GM12878 (cell line): ENCODE results near the gene NIP7. TPM values are rescaled to one million over a fixed set of nuclear protein-coding genes. Genes with fewer than 3 reads are reported as not detected.

Experiments used
- ATAC-seq: fragments of 200-7000 bp; cut with Tn5 transposase; 3 replicates; pipeline ENCODE4 v1.9.1; 2020; ENCODE audit warnings: mild to moderate bottlenecking, moderate library complexity
- BruUV-seq: library from RNA; stranded (reverse); fragments of 400-500 nt; replicated peaks from 2 replicates; lab custom pipeline; 2021; lab: Mats Ljungman, UMichigan
- CTCF ChIA-PET: fragments of 300-600 bp; sonication (Branson Sonifier 250); formaldehyde crosslinking; extraction: SDS; loops from one replicate; lab custom pipeline; 2021; ENCODE audit warnings: inconsistent platforms; lab: Yijun Ruan, JAX
- POLR2A ChIA-PET: fragments of 350-600 bp; formaldehyde crosslinking; extraction: SDS; loops from one replicate; lab custom pipeline; 2021; ENCODE audit warnings: inconsistent platforms; lab: Charles Lee
- RAD21 ChIA-PET: fragments of 300-600 bp; sonication (Branson Sonifier 250); formaldehyde crosslinking; loops from one replicate; lab custom pipeline; 2023; ENCODE audit warnings: antibody characterized with exemption; ENCODE audit not compliant: unreplicated experiment; lab: Charles Lee
- SMC1A ChIA-PET: fragments of 300-600 bp; sonication (Branson Sonifier 250); formaldehyde crosslinking; loops from one replicate; lab custom pipeline; 2023; ENCODE audit not compliant: unreplicated experiment, uncharacterized antibody; lab: Charles Lee
- DNase-seq: peaks from one replicate; pipeline ENCODE4 v3.0.0-alpha.2; 2011; ENCODE audit warnings: low read depth, low spot score
- FAIRE-seq: peaks from 3 replicates; lab custom pipeline; 2011; peaks lifted over from hg19 to GRCh38; lab: Jason Lieb, UNC
- H2AFZ ChIP-seq: 2 replicates; pipeline ENCODE4 v1.6.0; 2011; ENCODE audit warnings: low read depth, low read length, control low read depth; ENCODE audit not compliant: control insufficient read depth
- H3K27ac ChIP-seq: 2 replicates; pipeline ENCODE4 v1.5.1; 2011; ENCODE audit warnings: control low read depth; ENCODE audit not compliant: control insufficient read depth, insufficient read depth
- H3K27me3 ChIP-seq, 2 experiments: replicated peaks in 1 of 2; 2 replicates each; pipeline versions ENCODE4 v1.6.0 to v1.6.1; 2011; ENCODE audit warnings: low read length in 1 of 2; ENCODE audit not compliant: control insufficient read depth in 2 of 2, insufficient read depth in 2 of 2
- H3K36me3 ChIP-seq, 2 experiments: 2 replicates each; pipeline ENCODE4 v1.5.1; 2011; ENCODE audit warnings: low read length in 1 of 2; ENCODE audit not compliant: control insufficient read depth in 2 of 2, insufficient read depth in 2 of 2
- H3K4me1 ChIP-seq: 2 replicates; pipeline ENCODE4 v1.6.1; 2011; ENCODE audit warnings: mild to moderate bottlenecking, low read length, moderate library complexity, mixed read lengths; ENCODE audit not compliant: control insufficient read depth, insufficient read depth
- H3K4me2 ChIP-seq: 2 replicates; pipeline ENCODE4 v1.6.0; 2011; ENCODE audit warnings: control low read depth; ENCODE audit not compliant: control insufficient read depth, insufficient read depth
- H3K4me3 ChIP-seq: fragments of 200-600 bp; sonication (generic); 2 replicates; pipeline ENCODE4 v1.5.1; 2016
- H3K79me2 ChIP-seq: 2 replicates; pipeline ENCODE4 v1.6.0; 2011; ENCODE audit warnings: low read length; ENCODE audit not compliant: control insufficient read depth, insufficient read depth
- H3K9ac ChIP-seq: 2 replicates; pipeline ENCODE4 v1.8.0; 2011; ENCODE audit warnings: low read length, control low read depth, mixed read lengths; ENCODE audit not compliant: control insufficient read depth, insufficient read depth
- H3K9me3 ChIP-seq: replicated peaks from 3 replicates; pipeline ENCODE4 v1.5.1; 2011; ENCODE audit warnings: mild to moderate bottlenecking, low read length; ENCODE audit not compliant: control insufficient read depth, insufficient read depth
- H4K20me1 ChIP-seq: 2 replicates; pipeline ENCODE4 v1.6.0; 2011; ENCODE audit not compliant: control insufficient read depth, insufficient read depth
- CHD1 ChIP-seq: IDR thresholded peaks from 2 replicates; pipeline ENCODE4 v1.6.1; 2012; ENCODE audit warnings: low read depth, low read length, improper control_type of control experiment
- HDAC6 ChIP-seq: fragments of 200-600 bp; sonication (generic); IDR thresholded peaks from one replicate; pipeline ENCODE4 v1.8.0; 2017; ENCODE audit warnings: antibody characterized with exemption; ENCODE audit not compliant: unreplicated experiment
- HDGF ChIP-seq: fragments of 450-650 bp; IDR thresholded peaks from 2 replicates; pipeline ENCODE4 v1.6.1; 2016; ENCODE audit warnings: antibody characterized with exemption
- LARP7 ChIP-seq: fragments of 450-650 bp; IDR thresholded peaks from 2 replicates; pipeline ENCODE4 v1.6.1; 2017; ENCODE audit warnings: mild to moderate bottlenecking
- MYC ChIP-seq: IDR thresholded peaks from 2 replicates; pipeline ENCODE4 v1.6.1; 2011; ENCODE audit warnings: mild to moderate bottlenecking, low read length, moderate library complexity, inconsistent platforms; ENCODE audit not compliant: insufficient read depth, insufficient replicate concordance, insufficient read length, severe bottlenecking
- NFXL1 ChIP-seq: fragments of 450-650 bp; IDR thresholded peaks from 2 replicates; pipeline ENCODE4 v1.6.1; 2017; ENCODE audit warnings: antibody characterized with exemption, mild to moderate bottlenecking, borderline replicate concordance
- NR2F1 ChIP-seq: fragments of 450-650 bp; conservative IDR thresholded peaks from 2 replicates; pipeline ENCODE4 v1.6.1; 2017; ENCODE audit warnings: mild to moderate bottlenecking
- RBBP5 ChIP-seq: fragments of 200-600 bp; sonication (generic); conservative IDR thresholded peaks from 2 replicates; pipeline ENCODE4 v1.6.1; 2016
- SMAD1 ChIP-seq: fragments of 450-650 bp; IDR thresholded peaks from 2 replicates; pipeline ENCODE4 v1.6.1; 2018; ENCODE audit warnings: mild to moderate bottlenecking, low read depth; ENCODE audit not compliant: partially characterized antibody
- SRF ChIP-seq, 2 experiments: IDR thresholded peaks; 2 replicates each; pipeline ENCODE4 v1.6.1; 2011; ENCODE audit warnings: low read depth in 2 of 2, low read length in 2 of 2, mild to moderate bottlenecking in 1 of 2, moderate library complexity in 1 of 2
- WGBS: methylation state at CpG from one replicate; pipeline ENCODE4 v1.1.6; 2016; ENCODE audit warnings: low lambda C conversion rate; ENCODE audit not compliant: insufficient replicate concordance, insufficient coverage; ENCODE audit errors: missing lambda C conversion rate; 5-methylcytosine and 5-hydroxymethylcytosine counted together
- in situ Hi-C: fragments of 300-500 bp; cut with MboI; formaldehyde crosslinking; loops from 9 replicates; pipeline ENCODE4 v1.14.3; 2018; ENCODE audit warnings: mixed read lengths
- intact Hi-C: fragments of 100-400 bp; cut with micrococcal nuclease; formaldehyde crosslinking; loops from one replicate; pipeline ENCODE4 v1.14.2; 2022; ENCODE audit not compliant: unreplicated experiment
- polyA plus RNA-seq, 11 experiments: library from polyadenylated mRNA; depleted of rRNA in 4 of 11; unstranded in 6 of 11; stranded (reverse) in 5 of 11; fragments of >200 nt; fragmentation: Nextera tagmentation in 4 of 11; fragmentation: Illumina TruSeq in 1 of 11; extraction: Ambion mirVana in 4 of 11; extraction: Trizol in 1 of 11; gene quantifications; 1 replicate in 1 of 11; 2 replicates in 10 of 11; pipeline versions ENCODE4 v1.2.1 to v1.2.3, GENCODE V29; 2011 to 2016; ENCODE audit warnings: inconsistent platforms in 2 of 11, missing spikeins in 2 of 11, low read depth in 1 of 11
- total RNA-seq, 4 experiments: library from RNA; depleted of rRNA in 3 of 4; stranded (reverse); fragments of >200 nt in 3 of 4; fragmentation: Illumina TruSeq in 1 of 4; extraction: Trizol in 1 of 4; gene quantifications; 2 replicates each; pipeline versions ENCODE4 v1.2.1 to v1.2.3, GENCODE V29; 2013 to 2021
- TF ChIP-seq, protein P1 (sequence below): IDR thresholded peaks from 2 replicates; pipeline ENCODE4 v1.6.1; 2012; ENCODE audit warnings: mild to moderate bottlenecking, low read depth, low read length
- TF ChIP-seq, protein P2 (sequence below): IDR thresholded peaks from 2 replicates; pipeline ENCODE4 v1.6.1; 2011; ENCODE audit warnings: borderline replicate concordance, low read depth, mild to moderate bottlenecking, moderate library complexity, mixed read lengths, low read length; ENCODE audit not compliant: insufficient read depth; ENCODE audit errors: extremely low read length

NIP7 gene
- total and polyA plus RNA-seq, 10 of the 15 experiments (the other 5 are each of a cell fraction or from before 2014, with no cell fraction given) = 18.8 to 62.9 (median 56.7) TPM

DNA sequence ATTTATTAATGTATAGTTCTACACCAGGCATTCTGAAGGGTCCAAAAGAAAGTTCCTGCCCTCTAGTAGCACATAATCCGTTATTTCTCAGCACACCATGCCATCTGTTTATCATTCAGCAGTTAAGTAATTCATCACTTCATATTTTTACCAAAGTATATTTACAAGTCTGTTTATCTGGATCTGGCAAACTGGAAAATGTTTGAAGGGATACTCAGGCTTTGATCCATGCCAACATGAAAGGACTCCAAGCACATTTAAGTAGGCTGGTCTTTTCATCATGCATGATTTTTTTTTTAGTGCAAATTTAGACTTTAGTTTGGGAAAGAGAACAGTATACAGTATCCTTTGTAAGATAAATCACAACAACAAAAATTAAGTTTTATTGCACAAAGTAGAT, 32.5 kb upstream of the NIP7 start (continued):
- TF ChIP-seq, protein P1, sequence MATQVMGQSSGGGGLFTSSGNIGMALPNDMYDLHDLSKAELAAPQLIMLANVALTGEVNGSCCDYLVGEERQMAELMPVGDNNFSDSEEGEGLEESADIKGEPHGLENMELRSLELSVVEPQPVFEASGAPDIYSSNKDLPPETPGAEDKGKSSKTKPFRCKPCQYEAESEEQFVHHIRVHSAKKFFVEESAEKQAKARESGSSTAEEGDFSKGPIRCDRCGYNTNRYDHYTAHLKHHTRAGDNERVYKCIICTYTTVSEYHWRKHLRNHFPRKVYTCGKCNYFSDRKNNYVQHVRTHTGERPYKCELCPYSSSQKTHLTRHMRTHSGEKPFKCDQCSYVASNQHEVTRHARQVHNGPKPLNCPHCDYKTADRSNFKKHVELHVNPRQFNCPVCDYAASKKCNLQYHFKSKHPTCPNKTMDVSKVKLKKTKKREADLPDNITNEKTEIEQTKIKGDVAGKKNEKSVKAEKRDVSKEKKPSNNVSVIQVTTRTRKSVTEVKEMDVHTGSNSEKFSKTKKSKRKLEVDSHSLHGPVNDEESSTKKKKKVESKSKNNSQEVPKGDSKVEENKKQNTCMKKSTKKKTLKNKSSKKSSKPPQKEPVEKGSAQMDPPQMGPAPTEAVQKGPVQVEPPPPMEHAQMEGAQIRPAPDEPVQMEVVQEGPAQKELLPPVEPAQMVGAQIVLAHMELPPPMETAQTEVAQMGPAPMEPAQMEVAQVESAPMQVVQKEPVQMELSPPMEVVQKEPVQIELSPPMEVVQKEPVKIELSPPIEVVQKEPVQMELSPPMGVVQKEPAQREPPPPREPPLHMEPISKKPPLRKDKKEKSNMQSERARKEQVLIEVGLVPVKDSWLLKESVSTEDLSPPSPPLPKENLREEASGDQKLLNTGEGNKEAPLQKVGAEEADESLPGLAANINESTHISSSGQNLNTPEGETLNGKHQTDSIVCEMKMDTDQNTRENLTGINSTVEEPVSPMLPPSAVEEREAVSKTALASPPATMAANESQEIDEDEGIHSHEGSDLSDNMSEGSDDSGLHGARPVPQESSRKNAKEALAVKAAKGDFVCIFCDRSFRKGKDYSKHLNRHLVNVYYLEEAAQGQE = no peak
- TF ChIP-seq HDAC6 = no peak
- no peak for TF ChIP-seq NFXL1

DNA sequence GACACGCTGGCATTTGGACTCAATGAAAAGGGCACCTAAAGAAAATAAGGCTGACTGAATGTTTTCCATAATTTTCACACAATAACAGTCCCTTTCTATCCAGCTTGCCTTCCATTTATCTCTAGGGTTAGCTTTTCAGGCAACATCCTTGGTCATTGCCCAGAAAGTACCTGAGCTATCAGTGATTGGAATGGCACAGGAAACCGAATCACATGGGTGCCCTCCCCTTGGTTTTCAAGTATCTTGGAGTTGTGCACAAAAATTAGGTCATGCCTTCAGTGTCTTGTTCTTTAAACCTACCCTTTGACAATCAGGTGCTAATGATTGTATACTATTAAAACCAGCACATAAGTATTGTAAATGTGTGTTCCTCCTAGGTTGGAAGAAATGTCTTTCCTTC, 31.7 kb upstream of the NIP7 start:
- BruUV-seq = no TSS peak
- no peaks in the 10 kb centered on the region for H3K4me1 ChIP-seq
- DNase-seq = no peak
- ATAC-seq = no peak
- no peak overlapping the region for H3K27ac ChIP-seq
- POLR2A ChIA-PET = no interaction called here
- intact Hi-C loops = no loop called here
- no peak for FAIRE-seq
- no peaks in the 10 kb centered on the region for H4K20me1 ChIP-seq
- no peaks in the 10 kb centered on the region for H3K9me3 ChIP-seq
- CTCF ChIA-PET = no interaction called here
- RAD21 ChIA-PET = no interaction called here
- WGBS = 100% methylated on average over 2 of the region's 2 CpGs
- TF ChIP-seq MYC (no peak), SMAD1 (no peak), HDGF (no peak), RBBP5 (no peak), NFXL1 (no peak), NR2F1 (no peak), CHD1 (no peak), SRF (IDR thresholded peaks at IDR 0.05; ENCODE audit: low read depth in 2 of 2, low read length in 2 of 2) (no peak), LARP7 (no peak)
- TF ChIP-seq, protein P2, sequence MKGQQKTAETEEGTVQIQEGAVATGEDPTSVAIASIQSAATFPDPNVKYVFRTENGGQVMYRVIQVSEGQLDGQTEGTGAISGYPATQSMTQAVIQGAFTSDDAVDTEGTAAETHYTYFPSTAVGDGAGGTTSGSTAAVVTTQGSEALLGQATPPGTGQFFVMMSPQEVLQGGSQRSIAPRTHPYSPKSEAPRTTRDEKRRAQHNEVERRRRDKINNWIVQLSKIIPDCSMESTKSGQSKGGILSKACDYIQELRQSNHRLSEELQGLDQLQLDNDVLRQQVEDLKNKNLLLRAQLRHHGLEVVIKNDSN = no peak
- TF ChIP-seq, all 136 proteins: peak for 0
- Histone ChIP-seq H3K79me2 (peaks cover 13% of the 10 kb centered on the region), H3K4me3 (no peak overlapping the region), H3K4me2 (no peak overlapping the region), H2AFZ (no peak overlapping the region), H3K9ac (no peak overlapping the region), H3K27me3 (no peaks in the 10 kb centered on the region), H3K36me3 (no peaks in the 10 kb centered on the region; a peak in 1 of 4 replicates)
- SMC1A ChIA-PET = no interaction called here
- in situ Hi-C loops = no loop called here
